ELR (cell line): ENCODE data around the gene CCDC69.
"Not testable (repeated sequence)": the region's sequence is repeated elsewhere in the genome, so short reads cannot be mapped to it uniquely, and the experiment has no call there.

Experiments used
- DNase-seq: peaks from one replicate; pipeline ENCODE4 v3.0.0-alpha.2; 2015; ENCODE audit warnings: low read depth

The CCDC69 gene

DNA sequence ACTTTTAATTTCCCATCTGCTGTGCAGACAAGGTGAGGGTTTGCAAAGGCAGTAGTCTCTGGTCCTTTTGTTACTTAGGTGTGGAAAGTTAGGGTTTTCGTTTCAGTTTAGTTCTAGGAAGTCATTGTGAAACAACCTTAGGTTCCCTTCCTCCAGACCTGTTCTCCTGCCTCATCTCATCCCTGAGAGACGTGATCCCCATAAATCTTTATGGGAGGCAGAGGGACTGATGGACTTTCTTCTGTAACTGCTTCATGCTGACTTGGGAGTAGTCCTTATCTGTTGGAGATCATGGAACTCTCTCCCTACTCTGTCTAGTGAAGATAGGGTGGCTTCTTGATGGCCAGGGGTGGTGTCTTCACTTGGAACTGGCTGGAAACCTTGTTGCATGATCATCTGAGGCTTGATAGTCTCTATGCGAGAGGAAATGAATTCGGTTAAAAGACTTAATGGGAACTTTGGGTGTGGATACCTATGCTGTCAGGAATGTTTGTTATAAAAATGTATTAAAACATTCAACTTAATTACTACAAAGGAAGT is 21.9 kb upstream of the CCDC69 start:
- no peak for DNase-seq

DNA sequence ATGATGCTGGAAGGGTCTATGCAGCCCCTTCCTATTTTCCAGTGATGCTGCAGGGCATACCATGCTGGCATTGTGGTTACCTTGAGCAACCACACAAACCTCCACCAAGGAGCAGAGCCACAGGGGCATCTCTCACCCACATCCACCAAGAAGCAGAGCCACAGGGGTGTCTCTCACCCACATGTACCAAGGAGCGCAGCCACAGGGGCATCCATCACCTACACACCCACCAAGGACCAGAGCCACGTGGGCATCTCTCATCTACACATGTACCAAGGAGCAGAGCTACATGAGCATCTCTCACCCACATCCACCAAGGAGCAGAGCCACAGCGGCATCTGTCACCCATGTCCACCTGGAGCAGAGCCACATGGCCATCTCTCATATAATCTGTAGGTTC is 20.3 kb upstream of the CCDC69 start:
- DNase-seq: no peak

DNA sequence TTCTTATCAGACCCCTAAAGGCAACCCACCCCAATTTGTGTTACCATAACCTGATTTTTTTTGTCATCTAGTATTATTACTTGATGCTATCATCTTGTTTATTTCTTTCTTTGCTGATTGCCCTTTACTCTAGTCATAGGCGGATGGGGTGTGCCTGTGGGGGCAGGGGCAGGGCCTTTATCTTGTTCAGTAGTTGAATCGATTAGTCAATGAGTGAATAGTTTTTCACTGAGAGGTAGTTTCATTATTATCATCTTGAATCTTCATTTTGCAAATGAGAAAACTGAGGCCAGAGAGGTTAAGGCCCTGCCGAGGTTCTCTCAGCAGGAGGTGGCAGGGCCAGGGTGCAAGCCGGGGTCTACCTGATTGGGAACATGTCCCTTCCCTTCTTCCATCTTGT is 19.7 kb upstream of the CCDC69 start:
- DNase-seq: no peak

DNA sequence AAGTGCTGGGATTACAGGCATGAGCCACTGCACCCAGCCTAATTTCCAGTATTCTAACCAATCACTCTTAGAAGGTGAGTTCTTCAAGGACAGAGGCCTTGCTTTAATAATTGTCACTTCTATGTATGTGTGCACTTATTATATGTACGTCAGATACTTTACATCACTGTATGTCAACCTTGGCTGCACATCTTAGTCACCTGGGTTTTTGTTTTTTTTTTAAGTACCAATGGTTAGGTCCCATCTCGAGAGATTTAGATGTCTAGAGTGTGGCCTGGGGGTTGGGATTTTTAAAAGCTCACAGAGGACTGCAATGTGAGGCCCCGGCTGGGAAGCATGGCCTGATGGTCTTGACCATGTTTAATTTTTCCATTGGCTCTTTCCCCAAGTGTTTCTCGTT is 19.2 kb upstream of the CCDC69 start:
- no peak for DNase-seq

DNA sequence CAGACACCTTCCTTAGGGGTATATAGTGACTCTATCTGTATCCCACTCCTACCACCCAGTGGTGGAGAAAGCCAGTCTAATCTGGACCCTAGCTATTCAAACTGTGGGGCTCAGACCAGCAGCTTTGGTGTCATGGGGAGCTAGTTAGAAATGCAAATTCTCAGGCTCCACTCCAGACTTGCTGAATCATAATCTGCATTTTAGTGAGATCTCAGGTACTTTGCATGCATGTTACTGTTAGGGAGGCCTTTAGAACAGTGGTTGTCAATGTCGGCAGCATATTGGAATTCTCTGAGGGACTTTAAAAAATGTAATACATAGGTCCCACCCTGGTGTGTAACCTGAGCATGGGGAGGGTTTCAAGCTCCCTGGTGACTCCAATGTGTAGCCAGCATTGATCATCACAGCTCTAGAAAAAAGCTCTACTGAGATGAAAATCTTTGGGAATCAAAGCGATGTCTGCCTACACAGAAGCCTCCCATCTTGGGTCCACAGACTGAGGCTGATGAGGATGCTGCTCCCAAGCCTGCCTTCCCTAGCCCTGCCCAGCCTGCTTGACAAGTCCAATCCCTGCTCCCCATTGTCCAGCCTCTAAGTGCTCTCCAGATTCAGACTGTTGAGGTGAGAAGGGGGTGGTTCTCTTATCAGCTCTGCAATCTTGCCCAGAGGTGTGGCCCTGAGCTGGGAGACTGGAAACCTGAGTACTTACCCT is 17.2 kb upstream of the CCDC69 start:
- no peak for DNase-seq

DNA sequence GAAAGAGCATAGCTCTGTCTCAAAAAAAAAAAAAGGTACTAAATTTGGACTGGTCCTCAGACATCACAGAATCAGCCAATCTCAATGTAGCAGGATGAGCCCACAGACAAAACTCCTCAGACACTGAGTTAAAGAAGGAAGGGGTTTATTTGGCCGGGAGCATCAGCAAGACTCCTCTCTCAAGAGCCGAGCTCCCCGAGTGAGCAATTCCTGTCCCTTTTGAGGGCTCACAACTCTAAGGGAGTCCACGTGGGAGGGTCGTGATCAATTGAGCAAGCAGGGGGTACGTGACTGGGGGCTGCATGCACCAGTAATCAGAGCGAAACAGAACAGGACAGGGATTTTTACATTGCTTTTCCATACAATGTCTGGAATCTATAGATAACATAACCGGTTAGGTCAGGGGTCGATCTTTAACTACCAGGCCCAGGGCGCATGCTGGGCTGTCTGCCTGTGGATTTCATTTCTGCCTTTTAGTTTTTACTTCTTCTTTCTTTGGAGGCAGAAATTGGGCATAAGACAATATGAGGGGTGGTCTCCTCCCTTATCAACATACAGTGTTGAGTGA is 16.5 kb upstream of the CCDC69 start:
- not testable (repeated sequence) for DNase-seq

DNA sequence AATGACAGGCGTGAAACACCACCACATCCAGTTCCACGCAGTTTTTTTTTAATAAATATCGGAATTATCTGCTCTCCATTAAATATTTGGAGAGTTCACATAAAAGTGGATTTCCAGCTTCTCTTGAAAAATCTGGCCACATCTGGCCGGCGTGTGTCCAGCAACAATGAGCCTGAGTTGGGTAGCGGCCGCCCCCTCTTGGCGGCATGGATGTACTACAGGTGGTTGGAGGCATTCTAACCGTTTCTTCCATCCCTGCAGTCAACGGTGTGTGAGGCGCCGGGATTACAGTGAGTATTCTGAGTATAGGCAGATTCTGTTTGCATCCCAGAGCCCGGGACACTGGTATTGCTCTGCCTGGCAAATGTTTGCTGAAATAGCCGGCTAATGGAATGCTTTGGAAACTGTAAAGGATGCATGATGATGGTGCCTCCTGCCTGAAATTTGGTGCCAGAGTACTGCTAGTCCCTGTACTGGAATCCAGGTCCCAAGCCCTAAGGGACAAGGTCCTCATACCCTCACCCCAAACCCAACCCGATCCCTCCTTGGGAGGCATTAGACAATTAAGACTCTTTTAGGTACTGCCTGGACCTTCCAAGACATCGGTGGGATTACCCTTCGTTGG is 15.5 kb upstream of the CCDC69 start:
- peak; percentile 73 for DNase-seq

DNA sequence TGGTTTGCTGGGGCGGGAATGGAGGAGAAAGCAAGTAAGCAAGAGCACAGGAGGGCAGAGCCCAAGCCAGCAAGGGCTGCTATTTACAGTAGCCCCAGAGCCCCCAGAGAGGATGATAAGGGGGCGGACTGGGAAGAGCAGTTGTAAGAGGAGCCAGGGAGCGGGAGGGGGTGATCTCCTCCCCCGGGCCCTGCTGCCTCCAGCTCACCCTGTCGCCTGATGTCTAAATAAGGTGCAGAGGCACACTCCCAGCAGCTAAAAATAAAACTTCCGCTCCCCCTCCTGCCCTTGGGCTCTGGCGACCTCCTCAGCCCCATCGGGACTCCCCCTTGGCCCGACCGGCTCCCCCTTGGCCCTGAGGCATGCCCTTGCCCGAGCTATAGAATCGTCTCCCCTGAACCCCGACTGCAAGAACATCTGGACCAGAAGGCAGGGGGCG is 14.4 kb upstream of the CCDC69 start:
- DNase-seq: no peak

DNA sequence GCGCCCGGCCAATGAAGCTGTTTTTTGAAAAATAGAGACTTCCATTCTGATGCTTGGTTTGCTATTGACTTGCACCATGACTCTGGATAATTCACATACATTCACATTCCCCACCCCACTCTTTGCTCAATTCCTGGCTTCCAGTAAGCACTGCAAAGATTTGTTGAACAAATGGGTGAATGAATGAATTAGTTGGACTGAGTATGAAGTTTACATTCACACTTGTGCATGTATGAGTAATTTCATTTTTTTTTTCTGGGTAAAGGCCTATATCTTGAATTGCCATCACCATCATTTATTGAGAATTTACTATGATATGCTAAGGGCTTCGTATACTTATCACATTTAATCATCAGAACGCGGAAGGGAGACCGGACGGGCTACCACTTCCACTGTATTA is 13.8 kb upstream of the CCDC69 start:
- DNase-seq: no peak

DNA sequence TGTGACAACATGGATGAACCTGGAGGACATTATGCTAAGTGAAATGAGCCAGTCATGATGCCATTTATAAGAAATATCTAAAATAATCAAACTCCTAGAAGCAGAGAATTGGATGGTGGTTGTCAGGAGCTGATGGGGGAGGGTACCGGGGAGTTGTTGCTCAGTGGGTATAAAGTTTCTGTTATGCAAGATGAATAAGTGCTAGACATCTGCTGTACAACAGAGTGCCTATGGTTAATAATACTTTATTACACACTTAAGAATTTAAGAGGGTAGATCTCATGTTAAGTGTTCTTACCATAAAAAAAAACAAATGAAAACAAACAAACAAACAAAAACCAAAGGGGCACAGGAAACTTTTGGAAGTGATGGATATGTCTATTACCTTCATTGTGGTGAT is 13.0 kb upstream of the CCDC69 start:
- no peak for DNase-seq

DNA sequence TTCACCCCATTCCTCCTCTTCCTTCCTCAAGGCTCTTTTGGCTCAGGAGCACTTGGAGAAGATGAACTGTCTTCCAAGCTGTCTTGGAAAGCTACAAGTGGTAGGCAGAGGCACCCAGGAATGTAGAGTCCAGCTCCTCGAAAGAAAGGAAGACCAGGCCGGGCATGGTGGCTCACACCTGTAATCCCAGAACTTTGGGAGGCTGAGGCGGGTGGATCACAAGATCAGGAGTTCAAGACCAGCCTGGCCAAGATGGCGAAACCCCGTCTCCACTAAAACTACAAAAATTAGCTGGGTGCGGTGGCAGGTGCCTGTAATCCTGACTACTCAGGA is 11.3 kb upstream of the CCDC69 start:
- not testable (repeated sequence) for DNase-seq

DNA sequence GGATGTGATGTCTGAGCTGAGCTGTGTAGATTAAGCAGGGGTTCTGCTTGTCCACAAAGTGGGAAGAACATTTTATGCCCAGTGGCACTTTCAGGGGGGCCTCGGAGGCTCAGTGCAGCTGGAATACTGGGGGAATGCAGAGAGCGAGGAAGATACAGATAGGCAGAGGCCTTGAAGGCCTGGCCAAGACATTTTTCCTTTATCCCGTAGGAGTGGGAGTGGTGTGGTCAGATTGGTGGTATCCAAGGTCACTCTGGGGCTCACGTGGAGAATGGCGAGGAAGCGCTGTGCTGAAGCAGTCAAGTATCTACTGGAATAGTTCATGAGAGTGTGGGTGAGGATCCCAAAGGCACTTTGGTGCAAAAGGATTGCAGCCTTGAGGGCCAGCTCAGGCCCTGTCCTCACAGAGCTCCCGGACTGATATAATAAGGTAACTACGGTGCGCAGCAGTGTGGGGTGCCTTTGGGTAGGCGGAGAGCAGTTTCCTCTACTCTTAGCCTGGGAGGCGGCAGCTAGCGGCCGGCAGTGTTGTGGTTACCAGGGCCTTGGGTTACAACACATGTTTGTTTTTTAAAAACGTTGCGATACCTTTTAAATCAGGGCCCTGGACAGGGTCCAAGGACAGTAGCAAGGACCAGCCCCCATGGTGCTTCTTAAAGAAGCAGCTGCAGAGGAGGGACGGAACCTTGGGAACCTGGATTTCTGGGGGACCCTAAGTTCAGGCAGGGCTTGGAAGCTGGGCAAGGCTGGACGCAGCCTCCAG is 10.8 kb upstream of the CCDC69 start:
- peak; percentile 28 for DNase-seq

DNA sequence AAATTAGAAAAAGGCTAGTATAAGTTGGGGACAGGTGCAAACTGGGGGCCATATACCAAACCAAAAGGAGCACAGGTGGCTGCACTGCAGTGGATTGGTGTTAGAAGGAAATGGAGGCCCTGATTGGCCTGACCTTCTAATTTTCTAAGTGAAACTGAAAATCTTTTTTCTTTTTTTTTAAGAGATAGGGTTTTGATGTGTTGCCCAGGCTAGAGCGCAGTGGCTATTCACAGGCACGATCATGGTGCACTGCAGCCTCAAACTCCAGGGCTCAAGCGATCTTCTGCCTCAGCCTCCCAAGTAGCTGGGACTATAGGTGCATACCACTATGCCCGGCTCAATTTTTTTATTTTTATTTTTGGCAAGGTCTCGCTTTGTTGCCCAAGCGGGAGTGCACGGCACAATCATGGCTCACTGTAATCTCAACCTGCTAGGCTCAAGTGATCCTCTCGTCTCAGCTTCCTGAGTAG is 9.8 kb upstream of the CCDC69 start:
- DNase-seq: no peak

DNA sequence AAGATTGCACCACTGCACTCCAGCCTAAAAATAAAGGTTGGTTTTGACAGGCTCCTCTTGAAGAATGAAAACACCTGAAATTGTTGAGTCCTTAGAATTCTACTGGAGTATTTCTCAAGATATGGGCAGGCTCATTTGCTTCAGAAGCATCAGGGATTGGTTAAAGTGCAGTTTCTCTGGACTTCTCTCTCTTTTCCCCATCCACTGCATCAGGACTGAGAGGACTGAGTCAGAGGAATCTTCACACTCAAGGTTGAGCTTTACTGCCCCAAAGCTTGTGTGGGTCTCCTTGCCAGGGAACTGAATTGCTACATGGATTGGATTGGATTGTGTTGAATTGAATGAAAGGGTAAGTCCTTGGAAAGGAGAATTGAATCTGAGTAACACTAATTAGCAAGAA is 7.5 kb upstream of the CCDC69 start:
- DNase-seq: no peak

DNA sequence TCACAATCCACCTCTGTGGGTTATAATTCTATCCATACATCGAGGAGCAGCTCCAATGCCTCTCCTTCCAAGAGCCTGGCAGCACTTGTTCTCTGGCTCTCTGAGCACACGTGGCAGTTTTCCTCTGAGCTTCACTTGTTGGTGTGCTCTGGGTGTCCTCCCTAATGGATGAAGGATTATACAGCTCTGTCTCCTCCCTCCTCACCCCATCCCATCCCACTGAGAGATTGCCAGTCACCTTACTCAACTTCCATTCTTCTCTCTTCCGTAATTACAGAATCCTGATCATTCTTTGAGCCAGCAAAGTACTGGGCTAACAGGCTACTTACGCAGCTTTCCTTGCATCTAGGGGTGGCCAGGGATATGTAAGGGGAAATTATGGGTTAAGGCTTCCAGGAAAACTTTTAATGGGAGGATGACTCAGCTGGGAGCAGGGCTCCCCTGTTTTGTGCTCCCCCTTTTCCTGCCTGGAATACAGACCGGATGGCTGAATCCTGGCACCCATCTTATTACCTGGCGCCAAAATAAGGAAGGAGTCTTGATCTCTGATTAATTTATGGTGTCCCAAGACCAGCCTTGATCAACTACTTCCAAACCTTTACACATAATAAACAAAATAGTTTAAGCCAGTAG is 6.3 kb upstream of the CCDC69 start:
- no peak for DNase-seq

DNA sequence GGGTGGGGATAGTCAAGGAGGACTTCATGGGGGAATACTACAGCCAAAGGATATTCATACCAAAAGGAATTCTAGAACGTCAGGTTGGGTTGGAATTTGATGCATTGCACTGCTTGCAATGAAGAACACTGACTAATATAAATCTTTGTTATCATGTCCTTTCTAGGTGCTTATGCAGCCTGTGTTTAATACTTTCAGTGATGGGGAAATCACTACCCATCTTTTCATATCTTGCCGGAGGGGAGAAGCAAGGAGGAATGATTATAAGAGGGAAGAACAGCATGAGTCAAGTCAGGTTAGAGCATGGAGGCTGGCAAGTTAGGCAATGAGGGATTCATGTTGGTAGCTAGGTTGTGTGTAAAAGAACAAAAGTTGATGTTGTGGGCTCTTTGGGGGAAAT is 5.1 kb upstream of the CCDC69 start:
- DNase-seq: no peak

DNA sequence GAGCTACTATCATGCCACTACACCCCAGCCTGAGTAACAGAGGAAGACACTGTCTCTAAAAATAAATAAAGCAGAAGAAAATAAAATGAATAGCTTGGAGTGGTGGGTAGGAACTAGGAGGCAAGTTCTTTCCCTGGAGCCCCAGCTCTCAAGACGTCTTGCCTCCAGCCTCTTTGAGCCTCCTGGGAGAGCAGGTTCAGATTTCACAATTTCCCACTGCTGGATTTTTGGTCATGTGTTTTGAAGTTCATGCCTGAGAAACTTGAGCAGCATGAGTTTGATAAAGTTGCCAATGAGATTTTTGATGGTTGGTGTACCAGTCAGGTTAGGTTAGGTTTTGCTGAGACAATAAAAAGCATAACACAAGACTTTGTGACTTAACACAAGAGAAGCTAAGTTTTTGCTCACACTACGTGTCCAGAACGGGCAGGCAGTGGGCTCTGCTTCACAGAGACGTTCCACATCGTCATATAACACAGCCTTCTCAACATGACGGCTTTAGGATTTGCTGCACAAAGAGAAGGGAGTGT is 4.1 kb upstream of the CCDC69 start:
- no peak for DNase-seq

DNA sequence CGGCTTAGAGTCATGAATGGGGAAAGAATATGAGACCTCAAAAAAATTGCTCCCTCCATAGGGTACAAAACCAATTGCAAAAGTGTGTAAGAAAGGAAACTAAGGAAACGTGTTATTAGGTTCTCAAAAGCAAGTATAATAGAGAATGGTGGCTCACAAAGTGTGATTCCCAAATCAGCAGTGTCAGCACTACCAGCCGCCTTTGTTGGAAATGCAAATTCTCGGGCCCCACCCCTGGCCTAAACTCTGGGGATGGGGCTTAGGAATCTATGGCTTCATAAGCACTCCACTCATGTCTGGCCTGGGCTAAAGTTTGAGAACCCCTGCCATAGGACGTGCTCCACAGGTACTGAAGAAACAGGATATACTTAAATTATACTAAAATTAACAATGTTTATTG is 1.6 kb upstream of the CCDC69 start:
- DNase-seq: no peak

DNA sequence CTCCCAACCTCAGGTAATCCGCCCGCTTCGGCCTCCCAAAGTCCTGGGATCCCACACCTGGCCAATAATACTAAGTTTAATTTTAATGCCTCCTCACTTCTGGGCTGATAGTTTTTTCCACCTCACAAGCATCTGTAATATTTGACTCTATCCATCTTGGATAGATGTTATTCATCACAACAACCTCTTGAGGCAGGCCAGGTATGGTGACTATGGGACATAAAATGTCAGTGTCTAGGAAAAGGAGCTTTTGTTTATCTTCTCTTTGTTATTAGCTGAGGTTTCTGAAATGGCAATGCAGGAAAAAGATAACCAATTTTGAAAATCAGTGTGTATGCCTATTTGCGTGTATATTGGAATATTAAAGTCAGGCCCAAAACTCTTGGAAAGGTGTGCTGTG is 1.2 kb upstream of the CCDC69 start:
- no peak for DNase-seq

DNA sequence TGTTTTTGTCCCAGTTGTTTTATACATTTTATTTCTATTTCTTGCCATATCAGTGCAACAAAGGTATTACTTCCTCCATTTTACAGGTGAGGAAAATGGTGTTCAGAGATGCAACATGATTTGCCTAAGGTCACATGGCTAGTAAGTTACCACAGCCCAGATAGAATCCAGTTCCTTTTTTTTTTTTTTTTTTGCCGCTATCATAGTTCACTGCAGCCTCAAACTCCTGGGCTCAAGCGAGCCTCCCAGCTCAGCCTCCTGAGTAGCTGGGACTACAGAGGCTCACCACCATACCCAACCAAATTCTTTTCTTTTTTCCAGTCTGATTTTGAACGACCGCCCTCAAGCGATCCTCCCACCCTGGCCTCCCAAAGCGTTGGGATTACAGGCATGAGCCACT is 480 bp upstream of the CCDC69 start:
- DNase-seq: no peak

DNA sequence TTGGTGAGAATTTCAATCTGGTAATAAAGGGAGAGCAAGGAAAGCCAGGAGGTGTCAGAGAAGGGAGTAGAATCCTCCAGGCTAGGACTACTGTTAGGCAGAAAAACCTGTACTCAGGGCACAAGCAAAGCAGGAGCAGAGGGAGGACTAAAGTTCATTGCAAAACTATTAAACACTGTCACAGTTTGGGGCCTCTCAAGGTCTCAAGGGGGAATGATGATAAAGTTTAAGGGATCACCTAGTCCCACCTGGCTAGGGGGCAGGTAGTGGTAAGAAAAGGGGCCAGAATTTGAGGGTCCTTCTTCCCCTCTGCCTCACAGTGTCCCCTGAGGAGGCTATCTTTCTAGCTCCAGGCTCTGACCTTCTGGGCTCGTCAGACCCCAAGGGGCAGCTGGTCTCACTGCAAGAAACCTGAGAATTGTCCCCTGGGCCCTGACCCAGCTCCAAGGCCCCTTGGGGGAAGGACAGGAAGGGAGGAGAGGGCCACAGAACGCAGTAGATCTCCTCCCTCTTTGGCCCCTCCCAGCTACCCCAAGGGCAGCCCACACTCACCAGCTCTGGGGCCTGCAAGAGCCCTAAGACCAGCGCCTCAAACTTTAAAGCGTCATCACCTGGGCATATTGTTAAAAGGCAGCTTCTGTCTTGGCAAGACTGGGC is 974 bp downstream of the CCDC69 start:
- peak; percentile 20 for DNase-seq
